HepG2 (cell line): ENCODE measurements around the gene KHK. TPM values are rescaled to one million over a fixed set of nuclear protein-coding genes. Genes with fewer than 3 reads are reported as not detected.

Source experiments
- HNRNPH1 ChIP-seq: fragments of 200-400 bp; formaldehyde crosslinking; optimal IDR thresholded peaks from 2 replicates; pipeline ENCODE3; 2017; ENCODE audit warnings: mild to moderate bottlenecking, low read depth, low read length
- JUND ChIP-seq: sonication (generic); formaldehyde crosslinking; IDR thresholded peaks from 2 replicates; pipeline ENCODE4 v1.8.0; 2022; ENCODE audit warnings: mild to moderate bottlenecking, missing genetic modification reagents
- KDM6A ChIP-seq: IDR thresholded peaks from 2 replicates; pipeline ENCODE4 v1.6.1; 2016; ENCODE audit warnings: low read depth
- KLF11 ChIP-seq: IDR thresholded peaks from 2 replicates; pipeline ENCODE4 v1.6.1; 2016; ENCODE audit warnings: missing compliant biosample characterization
- KMT2B ChIP-seq: IDR thresholded peaks from 2 replicates; pipeline ENCODE4 v1.6.1; 2016; ENCODE audit warnings: missing genetic modification reagents, missing compliant biosample characterization
- MAZ ChIP-seq, 2 experiments: sonication (generic) in 1 of 2; formaldehyde crosslinking in 1 of 2; IDR thresholded peaks; 2 replicates each; pipeline versions ENCODE4 v1.5.0 to v1.6.1; 2012 to 2020; ENCODE audit warnings: low read depth in 2 of 2, mild to moderate bottlenecking in 2 of 2, borderline replicate concordance in 1 of 2, improper control_type of control experiment in 1 of 2, low read length in 1 of 2, missing genetic modification reagents in 1 of 2, moderate library complexity in 1 of 2
- MED1 ChIP-seq: sonication (generic); formaldehyde crosslinking; IDR thresholded peaks from 2 replicates; pipeline ENCODE4 v1.4.0; 2020; ENCODE audit warnings: missing genetic modification reagents
- MXD4 ChIP-seq: IDR thresholded peaks from 2 replicates; pipeline ENCODE4 v1.6.1; 2016; ENCODE audit warnings: mild to moderate bottlenecking, missing biosample characterization, missing genetic modification reagents
- NFKBIZ ChIP-seq: IDR thresholded peaks from 2 replicates; pipeline ENCODE4 v1.6.1; 2018; ENCODE audit warnings: missing genetic modification reagents, missing compliant biosample characterization
- NR2C2 ChIP-seq: sonication (generic); formaldehyde crosslinking; IDR thresholded peaks from 2 replicates; pipeline ENCODE4 v1.4.0; 2020; ENCODE audit warnings: missing genetic modification reagents, mild to moderate bottlenecking, moderate library complexity, borderline replicate concordance
- RFX3 ChIP-seq: IDR thresholded peaks from 2 replicates; pipeline ENCODE4 v1.6.1; 2016; ENCODE audit warnings: missing biosample characterization, missing genetic modification reagents
- SMARCC2 ChIP-seq: fragments of 450-650 bp; IDR thresholded peaks from 2 replicates; pipeline ENCODE4 v1.6.1; 2017; ENCODE audit warnings: antibody characterized with exemption, mild to moderate bottlenecking
- SUZ12 ChIP-seq: fragments of 150-350 bp; IDR thresholded peaks from 2 replicates; pipeline ENCODE4 v1.6.1; 2014; ENCODE audit warnings: low read depth, low read length
- TARDBP ChIP-seq: sonication (generic); formaldehyde crosslinking; IDR thresholded peaks from 2 replicates; pipeline ENCODE4 v1.8.0; 2022; ENCODE audit warnings: mild to moderate bottlenecking, missing genetic modification reagents
- ZNF317 ChIP-seq: sonication (generic); formaldehyde crosslinking; IDR thresholded peaks from 2 replicates; pipeline ENCODE4 v1.5.0; 2020; ENCODE audit warnings: mild to moderate bottlenecking, missing genetic modification reagents
- ZNF430 ChIP-seq: sonication (generic); formaldehyde crosslinking; IDR thresholded peaks from 2 replicates; pipeline ENCODE4 v1.9.0; 2021; ENCODE audit warnings: mild to moderate bottlenecking, missing genetic modification reagents
- ZNF484 ChIP-seq: sonication (generic); formaldehyde crosslinking; IDR thresholded peaks from 2 replicates; pipeline ENCODE4 v1.5.1; 2020; ENCODE audit warnings: mild to moderate bottlenecking, low read depth, missing genetic modification reagents, borderline replicate concordance
- ZNF557 ChIP-seq: sonication (generic); formaldehyde crosslinking; IDR thresholded peaks from 2 replicates; pipeline ENCODE4 v1.4.0; 2020; ENCODE audit warnings: missing genetic modification reagents
- ZNF607 ChIP-seq: sonication (generic); formaldehyde crosslinking; IDR thresholded peaks from 2 replicates; pipeline ENCODE4 v1.5.1; 2020; ENCODE audit warnings: missing genetic modification reagents, mild to moderate bottlenecking, borderline replicate concordance
- ZNF629 ChIP-seq: sonication (generic); formaldehyde crosslinking; conservative IDR thresholded peaks from 2 replicates; pipeline ENCODE4 v1.5.0; 2020; ENCODE audit warnings: missing genetic modification reagents
- ZNF691 ChIP-seq: sonication (generic); formaldehyde crosslinking; IDR thresholded peaks from 2 replicates; pipeline ENCODE4 v1.4.0; 2020; ENCODE audit warnings: missing genetic modification reagents, low read depth, mild to moderate bottlenecking, borderline replicate concordance
- ZNF720 ChIP-seq: sonication (generic); formaldehyde crosslinking; IDR thresholded peaks from 2 replicates; pipeline ENCODE4 v1.4.0; 2020; ENCODE audit warnings: missing genetic modification reagents
- ZNF780A ChIP-seq: sonication (generic); formaldehyde crosslinking; IDR thresholded peaks from 2 replicates; pipeline ENCODE4 v1.8.0; 2022; ENCODE audit warnings: mild to moderate bottlenecking, missing genetic modification reagents, moderate library complexity
- polyA plus RNA-seq, 8 experiments: library from polyadenylated mRNA; depleted of rRNA in 3 of 8; stranded (reverse) in 7 of 8; unstranded in 1 of 8; fragments of >200 nt; fragmentation: Illumina TruSeq in 4 of 8; extraction: Trizol in 4 of 8; gene quantifications; 2 replicates each; pipeline versions ENCODE4 v1.2.1 to v1.2.3, GENCODE V29; 2011 to 2016; ENCODE audit warnings: low read depth in 4 of 8, missing spikeins in 1 of 8, mixed read lengths in 1 of 8; ENCODE audit not compliant: insufficient read depth in 1 of 8
- total RNA-seq, 5 experiments: library from RNA; depleted of rRNA; stranded (reverse); fragments of >200 nt; fragmentation: Illumina TruSeq; extraction: Trizol; gene quantifications; 2 replicates each; pipeline ENCODE4 v1.2.3, GENCODE V29; 2016; ENCODE audit warnings: low read depth in 1 of 5
- TF ChIP-seq, protein P1 (sequence below): IDR thresholded peaks from 2 replicates; pipeline ENCODE4 v1.6.1; 2016; ENCODE audit warnings: mild to moderate bottlenecking
- TF ChIP-seq, protein P2 (sequence below): sonication (generic); formaldehyde crosslinking; IDR thresholded peaks from 2 replicates; pipeline ENCODE4 v1.4.0; 2020; ENCODE audit warnings: missing genetic modification reagents
- TF ChIP-seq, protein P3 (sequence below): IDR thresholded peaks from 2 replicates; pipeline ENCODE4 v1.6.1; 2016; ENCODE audit warnings: low read depth

Gene KHK
- total and polyA plus RNA-seq, 2 of the 13 experiments (the other 11 are each of a cell fraction or from before 2014, with no cell fraction given), result 40.9 to 99.2 TPM

DNA sequence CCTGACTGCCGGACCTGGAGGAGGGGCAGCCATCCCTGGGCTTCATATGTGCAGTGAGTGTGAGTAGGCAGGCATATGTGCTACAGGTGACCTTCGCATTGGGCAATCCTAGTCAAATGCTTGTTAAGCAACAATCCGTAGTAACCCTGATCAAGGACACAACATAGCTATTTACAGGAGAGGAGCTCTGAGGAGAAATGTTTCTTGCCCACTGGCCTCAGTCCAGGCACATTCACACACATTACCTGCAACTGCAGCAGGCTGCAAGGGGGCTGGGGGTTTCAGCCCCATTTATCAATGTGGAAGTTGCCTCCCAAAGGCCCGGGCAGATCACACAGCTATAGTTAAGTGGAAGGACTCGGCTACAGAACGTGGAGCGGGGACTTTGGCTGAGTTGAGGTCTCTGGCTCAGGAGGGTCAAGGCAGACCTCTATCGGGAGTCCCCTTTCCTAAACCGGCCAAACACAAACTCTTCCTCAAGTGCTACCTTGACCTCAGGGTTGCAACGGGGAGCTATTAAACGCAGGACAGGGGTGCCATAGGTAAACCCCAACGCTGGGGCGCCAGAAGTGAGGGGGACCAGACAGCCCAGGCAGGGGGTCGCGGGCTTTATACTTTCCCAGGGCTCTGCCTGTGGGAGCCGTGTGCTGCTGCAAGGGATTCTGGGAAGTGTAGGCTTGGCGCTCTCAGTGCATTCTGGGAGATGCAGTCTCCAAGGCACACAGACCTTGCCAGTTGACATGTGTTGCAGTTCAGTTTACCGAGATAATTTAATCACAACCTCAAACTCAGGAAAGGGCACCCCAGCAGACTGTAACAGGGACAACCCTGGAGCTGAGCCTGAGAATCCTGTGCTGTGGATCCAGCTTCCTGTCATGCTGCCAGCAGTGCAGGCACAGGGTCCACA is 9.4 kb downstream of the KHK start (continued):
- TF ChIP-seq JUND (CRISPR knock-in tag) (no peak), NR2C2 (CRISPR knock-in tag) (peak; percentile 92), HNRNPH1 (peak; percentile 50), ZNF557 (CRISPR knock-in tag) (peak; percentile 78), SMARCC2 (peak; percentile 68; the same call in 1 of the 2 replicates), TARDBP (peak; percentile 99), RFX3 (CRISPR knock-in tag) (peak; percentile 51; the same call in 1 of the 2 replicates), ZNF430 (peak; percentile 96), ZNF607 (peak; percentile 55; the same call in 1 of the 2 replicates), SUZ12 (peak; percentile 72), NFKBIZ (CRISPR knock-in tag) (peak; percentile 97), ZNF720 (CRISPR knock-in tag) (0 out of 2 replicates have a peak, but pooled peaks have one; percentile 76), KLF11 (CRISPR knock-in tag) (no peak), MAZ (IDR thresholded peaks at IDR 0.05; ENCODE audit: borderline replicate concordance, low read depth, low read length) (peak; percentile 59; the same call in 1 of the 2 replicates), MAZ (CRISPR knock-in tag; IDR thresholded peaks at IDR 0.05; ENCODE audit: low read depth) (peak; percentile 63; the same call in 1 of the 2 replicates), ZNF780A (CRISPR knock-in tag) (peak; percentile 78; the same call in 1 of the 2 replicates), KMT2B (CRISPR knock-in tag) (peak; percentile 68), ZNF317 (CRISPR knock-in tag) (peak; percentile 88), ZNF629 (CRISPR knock-in tag) (peak; percentile 94), ZNF691 (CRISPR knock-in tag) (peak; percentile 60; the same call in 1 of the 2 replicates), MED1 (peak; percentile 99), MXD4 (CRISPR knock-in tag) (peak; percentile 57; the same call in 1 of the 2 replicates), ZNF484 (no peak), KDM6A (CRISPR knock-in tag) (peak; percentile 73; the same call in 1 of the 2 replicates)
- TF ChIP-seq, protein P1, sequence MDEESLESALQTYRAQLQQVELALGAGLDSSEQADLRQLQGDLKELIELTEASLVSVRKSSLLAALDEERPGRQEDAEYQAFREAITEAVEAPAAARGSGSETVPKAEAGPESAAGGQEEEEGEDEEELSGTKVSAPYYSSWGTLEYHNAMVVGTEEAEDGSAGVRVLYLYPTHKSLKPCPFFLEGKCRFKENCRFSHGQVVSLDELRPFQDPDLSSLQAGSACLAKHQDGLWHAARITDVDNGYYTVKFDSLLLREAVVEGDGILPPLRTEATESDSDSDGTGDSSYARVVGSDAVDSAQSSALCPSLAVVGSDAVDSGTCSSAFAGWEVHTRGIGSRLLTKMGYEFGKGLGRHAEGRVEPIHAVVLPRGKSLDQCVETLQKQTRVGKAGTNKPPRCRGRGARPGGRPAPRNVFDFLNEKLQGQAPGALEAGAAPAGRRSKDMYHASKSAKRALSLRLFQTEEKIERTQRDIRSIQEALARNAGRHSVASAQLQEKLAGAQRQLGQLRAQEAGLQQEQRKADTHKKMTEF (CRISPR knock-in tag), result peak; percentile 88
- TF ChIP-seq, protein P2, sequence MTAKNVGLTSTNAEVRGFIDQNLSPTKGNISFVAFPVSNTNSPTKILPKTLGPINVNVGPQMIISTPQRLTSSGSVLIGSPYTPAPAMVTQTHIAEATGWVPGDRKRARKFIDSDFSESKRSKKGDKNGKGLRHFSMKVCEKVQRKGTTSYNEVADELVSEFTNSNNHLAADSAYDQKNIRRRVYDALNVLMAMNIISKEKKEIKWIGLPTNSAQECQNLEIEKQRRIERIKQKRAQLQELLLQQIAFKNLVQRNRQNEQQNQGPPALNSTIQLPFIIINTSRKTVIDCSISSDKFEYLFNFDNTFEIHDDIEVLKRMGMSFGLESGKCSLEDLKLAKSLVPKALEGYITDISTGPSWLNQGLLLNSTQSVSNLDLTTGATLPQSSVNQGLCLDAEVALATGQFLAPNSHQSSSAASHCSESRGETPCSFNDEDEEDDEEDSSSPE (CRISPR knock-in tag), result peak; percentile 25; the same call in 1 of the 2 replicates
- TF ChIP-seq, protein P3, sequence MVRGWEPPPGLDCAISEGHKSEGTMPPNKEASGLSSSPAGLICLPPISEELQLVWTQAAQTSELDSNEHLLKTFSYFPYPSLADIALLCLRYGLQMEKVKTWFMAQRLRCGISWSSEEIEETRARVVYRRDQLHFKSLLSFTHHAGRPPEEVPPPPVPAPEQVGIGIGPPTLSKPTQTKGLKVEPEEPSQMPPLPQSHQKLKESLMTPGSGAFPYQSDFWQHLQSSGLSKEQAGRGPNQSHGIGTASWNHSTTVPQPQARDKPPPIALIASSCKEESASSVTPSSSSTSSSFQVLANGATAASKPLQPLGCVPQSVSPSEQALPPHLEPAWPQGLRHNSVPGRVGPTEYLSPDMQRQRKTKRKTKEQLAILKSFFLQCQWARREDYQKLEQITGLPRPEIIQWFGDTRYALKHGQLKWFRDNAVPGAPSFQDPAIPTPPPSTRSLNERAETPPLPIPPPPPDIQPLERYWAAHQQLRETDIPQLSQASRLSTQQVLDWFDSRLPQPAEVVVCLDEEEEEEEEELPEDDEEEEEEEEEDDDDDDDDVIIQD (CRISPR knock-in tag), result peak; percentile 71
